ENCODE measurements around the gene KIF13A. TPM values are rescaled to one million over a fixed set of nuclear protein-coding genes. Genes with fewer than 3 reads are reported as not detected.
"Not testable (repeated sequence)": the region's sequence is repeated elsewhere in the genome, so short reads cannot be mapped to it uniquely, and the experiment has no call there.

Gene KIF13A
- total and polyA plus RNA-seq, 2 donors (not counting 3 experiments of a cell fraction or from before 2014, with no cell fraction given), result 24.9 to 65.8 TPM

DNA sequence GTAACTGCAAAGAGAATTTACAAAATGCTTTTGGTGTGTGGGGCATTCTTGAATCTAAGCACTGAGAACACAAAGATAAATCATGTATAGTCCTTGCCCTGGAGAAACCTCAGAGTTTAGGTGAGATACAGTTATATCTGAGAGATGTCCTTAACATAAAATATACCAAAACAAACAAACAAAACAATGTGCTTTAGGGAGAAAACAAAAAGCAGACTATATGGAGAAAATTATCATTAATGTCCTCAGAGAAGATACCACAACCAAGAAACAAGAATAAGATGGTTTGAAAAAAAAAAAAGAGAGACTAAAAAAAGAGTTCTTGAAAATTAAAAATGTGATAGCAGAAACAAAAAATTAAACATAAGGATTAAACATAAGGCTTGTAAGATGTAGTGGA lies 8.0 kb downstream of the KIF13A start:
- no peak for DNase-seq (ENCODE audit: low read depth, low spot score)
- H3K9me1 ChIP-seq (replicated peaks; ENCODE audit: control insufficient read depth, extremely low read depth, insufficient read depth, low read length), result no peaks in the 10 kb centered on the region
- dilution Hi-C loops (cut with MboI; ENCODE audit: extremely low pct_ligation_motif_present, low sequenced_read_pairs) (no loop called here), intact Hi-C loops (cut with micrococcal nuclease) (no loop called here)
- H3K27me3 ChIP-seq (ENCODE audit: control insufficient read depth in 2 of 2, insufficient read depth in 2 of 2, low read length in 2 of 2), result no peaks in the 10 kb centered on the region
- peaks cover 0 to 3% of the 10 kb centered on the region in 2 experiments for H3K36me3 ChIP-seq (ENCODE audit: control insufficient read depth in 2 of 2, extremely low read depth in 1 of 2, insufficient read depth in 2 of 2, low read length in 2 of 2)
- H3K79me2 ChIP-seq (ENCODE audit: control insufficient read depth, insufficient read depth, low read length), result peaks cover 30% of the 10 kb centered on the region
- ChIA-PET CTCF (no interaction called here), POLR2A (no interaction called here)
- H4K20me1 ChIP-seq (replicated peaks; ENCODE audit: control insufficient read depth, extremely low read depth, insufficient read depth, low read length), result no peaks in the 10 kb centered on the region
- H3K4me1 ChIP-seq (ENCODE audit: control insufficient read depth, extremely low read depth, insufficient read depth, low read length), result no peaks in the 10 kb centered on the region
- no peaks in the 10 kb centered on the region for H3K9me3 ChIP-seq (replicated peaks; ENCODE audit: control insufficient read depth, insufficient read depth, low read length)
- H3K9ac ChIP-seq (replicated peaks; ENCODE audit: extremely low read depth, insufficient read depth, low read length), result no peak overlapping the region
- no peak overlapping the region for H3K4me2 ChIP-seq (ENCODE audit: insufficient read depth, low read length)
- H3K4me3 ChIP-seq (replicated peaks in 1 of 3; ENCODE audit: insufficient read depth in 1 of 3, low read depth in 1 of 3, low read length in 3 of 3), result no peak overlapping the region
- BruUV-seq (replicated peaks), result no TSS peak
- no peak for FAIRE-seq
- TF ChIP-seq POLR2A (IDR thresholded peaks at IDR 0.05; ENCODE audit: low read depth, low read length), result no peak
- TF ChIP-seq JUN (IDR thresholded peaks at IDR 0.05; ENCODE audit: borderline replicate concordance, insufficient read depth, insufficient read length, low read depth), result no peak
- TF ChIP-seq GATA2 (IDR thresholded peaks at IDR 0.05; ENCODE audit: insufficient read depth, insufficient read length, low read depth, low read length), result no peak
- TF ChIP-seq MYC (IDR thresholded peaks at IDR 0.05; ENCODE audit: low read depth, low read length), result no peak
- TF ChIP-seq, protein P1, sequence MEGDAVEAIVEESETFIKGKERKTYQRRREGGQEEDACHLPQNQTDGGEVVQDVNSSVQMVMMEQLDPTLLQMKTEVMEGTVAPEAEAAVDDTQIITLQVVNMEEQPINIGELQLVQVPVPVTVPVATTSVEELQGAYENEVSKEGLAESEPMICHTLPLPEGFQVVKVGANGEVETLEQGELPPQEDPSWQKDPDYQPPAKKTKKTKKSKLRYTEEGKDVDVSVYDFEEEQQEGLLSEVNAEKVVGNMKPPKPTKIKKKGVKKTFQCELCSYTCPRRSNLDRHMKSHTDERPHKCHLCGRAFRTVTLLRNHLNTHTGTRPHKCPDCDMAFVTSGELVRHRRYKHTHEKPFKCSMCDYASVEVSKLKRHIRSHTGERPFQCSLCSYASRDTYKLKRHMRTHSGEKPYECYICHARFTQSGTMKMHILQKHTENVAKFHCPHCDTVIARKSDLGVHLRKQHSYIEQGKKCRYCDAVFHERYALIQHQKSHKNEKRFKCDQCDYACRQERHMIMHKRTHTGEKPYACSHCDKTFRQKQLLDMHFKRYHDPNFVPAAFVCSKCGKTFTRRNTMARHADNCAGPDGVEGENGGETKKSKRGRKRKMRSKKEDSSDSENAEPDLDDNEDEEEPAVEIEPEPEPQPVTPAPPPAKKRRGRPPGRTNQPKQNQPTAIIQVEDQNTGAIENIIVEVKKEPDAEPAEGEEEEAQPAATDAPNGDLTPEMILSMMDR (IDR thresholded peaks at IDR 0.05; ENCODE audit: extremely low read depth in 1 of 2, insufficient read depth in 1 of 2, low read depth in 1 of 2, low read length in 2 of 2), result no peak
- TF ChIP-seq, protein P2, sequence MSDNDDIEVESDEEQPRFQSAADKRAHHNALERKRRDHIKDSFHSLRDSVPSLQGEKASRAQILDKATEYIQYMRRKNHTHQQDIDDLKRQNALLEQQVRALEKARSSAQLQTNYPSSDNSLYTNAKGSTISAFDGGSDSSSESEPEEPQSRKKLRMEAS (IDR thresholded peaks at IDR 0.05; ENCODE audit: insufficient read depth, insufficient read length), result no peak
- TF ChIP-seq EZH2 (IDR thresholded peaks at IDR 0.05; ENCODE audit: borderline replicate concordance, low read depth, low read length, severe bottlenecking), result no peak
- TF ChIP-seq POLR2AphosphoS5 (IDR thresholded peaks at IDR 0.05; ENCODE audit: insufficient read depth, low read depth, low read length), result no peak
- TF ChIP-seq FOS (IDR thresholded peaks at IDR 0.05; ENCODE audit: borderline replicate concordance, insufficient read depth, low read length), result no peak
- H3K27ac ChIP-seq (ENCODE audit: insufficient read depth, low read depth, low read length), result no peak overlapping the region
- no peak overlapping the region for H2AFZ ChIP-seq (ENCODE audit: low read depth, low read length)

DNA sequence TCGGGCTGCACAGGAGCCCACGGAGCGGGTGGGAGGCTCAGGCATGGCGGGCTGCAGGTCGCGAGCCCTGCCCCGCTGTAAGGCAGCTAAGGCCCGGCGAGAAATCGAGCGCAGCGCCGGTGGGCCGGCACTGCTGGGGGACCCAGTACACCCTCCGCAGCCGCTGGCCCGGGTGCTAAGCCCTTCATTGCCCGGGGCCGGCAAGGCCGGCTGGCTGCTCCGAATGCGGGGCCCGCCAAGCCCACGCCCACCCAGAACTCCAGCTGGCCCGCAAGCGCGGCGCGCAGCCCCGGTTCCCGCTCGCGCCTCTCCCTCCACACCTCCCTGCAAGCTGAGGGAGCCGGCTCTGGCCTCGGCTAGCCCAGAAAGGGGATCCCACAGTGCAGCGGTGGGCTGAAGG lies 11.2 kb downstream of the KIF13A start:
- FAIRE-seq; H2AFZ ChIP-seq (ENCODE audit: low read depth, low read length); H3K36me3 ChIP-seq (ENCODE audit: control insufficient read depth in 2 of 2, extremely low read depth in 1 of 2, insufficient read depth in 2 of 2, low read length in 2 of 2); H3K27me3 ChIP-seq (ENCODE audit: control insufficient read depth in 2 of 2, insufficient read depth in 2 of 2, low read length in 2 of 2); H3K9ac ChIP-seq (replicated peaks; ENCODE audit: extremely low read depth, insufficient read depth, low read length); BruUV-seq (replicated peaks); intact Hi-C loops (cut with micrococcal nuclease); H3K9me1 ChIP-seq (replicated peaks; ENCODE audit: control insufficient read depth, extremely low read depth, insufficient read depth, low read length); dilution Hi-C loops (cut with MboI; ENCODE audit: extremely low pct_ligation_motif_present, low sequenced_read_pairs); DNase-seq (ENCODE audit: low read depth, low spot score); H3K4me3 ChIP-seq (replicated peaks in 1 of 3; ENCODE audit: insufficient read depth in 1 of 3, low read depth in 1 of 3, low read length in 3 of 3); H4K20me1 ChIP-seq (replicated peaks; ENCODE audit: control insufficient read depth, extremely low read depth, insufficient read depth, low read length); H3K9me3 ChIP-seq (replicated peaks; ENCODE audit: control insufficient read depth, insufficient read depth, low read length); H3K27ac ChIP-seq (ENCODE audit: insufficient read depth, low read depth, low read length); H3K4me2 ChIP-seq (ENCODE audit: insufficient read depth, low read length): not testable (repeated sequence)
- POLR2A ChIA-PET, result interaction anchor here (0.7 kb wide), 1 partner anchor 46 kb away, joined by 10 read pairs; no protein-coding TSS in a partner anchor
- CTCF ChIA-PET, result interaction anchor here (0.7 to 2.6 kb wide), 2 partner anchors 9 to 46 kb away, joined by 3 to 10 read pairs; no protein-coding TSS in a partner anchor
- peaks cover 21% of the 10 kb centered on the region for H3K4me1 ChIP-seq (ENCODE audit: control insufficient read depth, extremely low read depth, insufficient read depth, low read length)
- H3K79me2 ChIP-seq (ENCODE audit: control insufficient read depth, insufficient read depth, low read length), result peaks cover 30% of the 10 kb centered on the region

Measured in endothelial cell of umbilical vein (primary cell).